OCI-LY1 (cell line): ENCODE data around the gene RAB4A.

ENCODE experiments used
- H2AFZ ChIP-seq: fragments of 200-600 bp; sonication (generic), shearing (Covaris generic); 2 replicates; pipeline ENCODE4 v1.6.0; 2014; ENCODE audit warnings: antibody characterized with exemption, mild to moderate bottlenecking, low read length
- H3F3A ChIP-seq: fragments of 200-600 bp; sonication (generic), shearing (Covaris generic); 2 replicates; pipeline ENCODE4 v1.6.0; 2014; ENCODE audit warnings: mild to moderate bottlenecking, antibody characterized with exemption, low read length, moderate library complexity; ENCODE audit not compliant: insufficient read depth
- H3K27ac ChIP-seq: fragments of 200-600 bp; sonication (generic); 2 replicates; pipeline ENCODE4 v1.5.1; 2014; ENCODE audit warnings: low read length, mixed run types, mild to moderate bottlenecking, low read depth; ENCODE audit not compliant: poor library complexity, severe bottlenecking
- H3K27me3 ChIP-seq: fragments of 200-600 bp; sonication (generic); 2 replicates; pipeline ENCODE4 v1.6.0; 2014; ENCODE audit warnings: antibody characterized with exemption, mild to moderate bottlenecking, low read length, moderate library complexity; ENCODE audit not compliant: insufficient read depth
- H3K36me3 ChIP-seq: fragments of 200-600 bp; sonication (generic); 2 replicates; pipeline ENCODE4 v1.6.1; 2014; ENCODE audit warnings: mild to moderate bottlenecking, antibody characterized with exemption, low read length, moderate library complexity, mixed read lengths; ENCODE audit not compliant: insufficient read depth
- H3K4me1 ChIP-seq: fragments of 200-600 bp; sonication (generic); 2 replicates; pipeline ENCODE4 v1.5.1; 2014; ENCODE audit warnings: mild to moderate bottlenecking, low read length, moderate library complexity; ENCODE audit not compliant: insufficient read depth, severe bottlenecking
- H3K4me2 ChIP-seq: fragments of 200-600 bp; sonication (generic), shearing (Covaris generic); 2 replicates; pipeline ENCODE4 v1.6.1; 2014; ENCODE audit warnings: low read length
- H3K4me3 ChIP-seq: fragments of 200-600 bp; sonication (generic); 2 replicates; pipeline ENCODE4 v1.5.1; 2014; ENCODE audit warnings: low read length, low read depth, mild to moderate bottlenecking, mixed read lengths; ENCODE audit not compliant: poor library complexity, severe bottlenecking
- H3K79me2 ChIP-seq: fragments of 200-600 bp; shearing (Covaris generic); 2 replicates; pipeline ENCODE4 v1.6.1; 2016; ENCODE audit warnings: mixed run types, low read length, mixed read lengths; ENCODE audit not compliant: insufficient read depth
- H3K9ac ChIP-seq: fragments of 200-600 bp; sonication (generic), shearing (Covaris generic); 2 replicates; pipeline ENCODE4 v1.6.1; 2014; ENCODE audit warnings: mild to moderate bottlenecking, low read length, mixed read lengths
- H3K9me2 ChIP-seq: fragments of 200-600 bp; sonication (generic), shearing (Covaris generic); 2 replicates; pipeline ENCODE4 v1.6.1; 2014; ENCODE audit warnings: low read depth, mild to moderate bottlenecking, low read length, mixed read lengths
- H3K9me3 ChIP-seq: fragments of 200-600 bp; shearing (Covaris generic); 2 replicates; pipeline ENCODE4 v1.6.1; 2014; ENCODE audit warnings: low read length, mixed read lengths
- H4K20me1 ChIP-seq: fragments of 200-600 bp; sonication (generic), shearing (Covaris generic); 2 replicates; pipeline ENCODE4 v1.6.0; 2016; ENCODE audit warnings: mild to moderate bottlenecking, low read length; ENCODE audit not compliant: insufficient read depth
- CTCF ChIP-seq: fragments of 200-600 bp; sonication (generic), shearing (Covaris generic); IDR thresholded peaks from 2 replicates; pipeline ENCODE4 v1.5.1; 2017; ENCODE audit warnings: mild to moderate bottlenecking, antibody characterized with exemption, low read length, moderate library complexity, mixed read lengths
- EZH2 ChIP-seq: fragments of 200-600 bp; sonication (generic), shearing (Covaris generic); IDR thresholded peaks from 2 replicates; pipeline ENCODE4 v1.8.0; 2017; ENCODE audit warnings: borderline replicate concordance, mixed run types, mild to moderate bottlenecking, antibody characterized with exemption, low read length, moderate library complexity, mixed read lengths

RAB4A gene

GRCh38 chr1:229266832-229267500 is 3.9 kb upstream of the RAB4A start:
- H3K36me3 ChIP-seq, result no peaks in the 10 kb centered on the region; the same call in 1 of the 2 replicates
- peaks cover 3% of the 10 kb centered on the region; the same call in 1 of the 2 replicates for H3K9me3 ChIP-seq
- peaks cover 9% of the 10 kb centered on the region for H3K4me1 ChIP-seq
- no peaks in the 10 kb centered on the region for H3K27me3 ChIP-seq
- H3K27ac ChIP-seq, result no peak overlapping the region
- no peaks in the 10 kb centered on the region for H3F3A ChIP-seq
- no peaks in the 10 kb centered on the region for H4K20me1 ChIP-seq
- no peak overlapping the region for H3K4me2 ChIP-seq
- TF ChIP-seq CTCF, result no peak
- TF ChIP-seq EZH2, result no peak
- H2AFZ ChIP-seq, result no peak overlapping the region
- no peak overlapping the region for H3K4me3 ChIP-seq
- no peaks in the 10 kb centered on the region for H3K9me2 ChIP-seq
- no peak overlapping the region for H3K9ac ChIP-seq
- H3K79me2 ChIP-seq, result peaks cover 4% of the 10 kb centered on the region; the same call in 1 of the 2 replicates

- peaks cover 20% of the 10 kb centered on the region for H3K4me1 ChIP-seq
- H3F3A ChIP-seq, result no peaks in the 10 kb centered on the region
- no peak overlapping the region for H2AFZ ChIP-seq
- H3K27ac ChIP-seq, result no peak overlapping the region
- no peak overlapping the region for H3K9ac ChIP-seq
- peaks cover 3% of the 10 kb centered on the region; the same call in 1 of the 2 replicates for H3K9me3 ChIP-seq
- H4K20me1 ChIP-seq, result no peaks in the 10 kb centered on the region
- no peak overlapping the region for H3K4me2 ChIP-seq
- H3K4me3 ChIP-seq, result no peak overlapping the region
- no peak for TF ChIP-seq EZH2
- no peak for TF ChIP-seq CTCF
- no peaks in the 10 kb centered on the region; the same call in 1 of the 2 replicates for H3K36me3 ChIP-seq
- H3K27me3 ChIP-seq, result no peaks in the 10 kb centered on the region
- peaks cover 14% of the 10 kb centered on the region; the same call in 1 of the 2 replicates for H3K79me2 ChIP-seq
- no peaks in the 10 kb centered on the region for H3K9me2 ChIP-seq
Measured at GRCh38 chr1:229268505-229268904, 2.4 kb upstream of the RAB4A start.

GRCh38 chr1:229271448-229272159 is 693 bp downstream of the RAB4A start:
- Histone ChIP-seq H3K27me3 (no peaks in the 10 kb centered on the region), H3K36me3 (no peaks in the 10 kb centered on the region; the same call in 1 of the 2 replicates), H3K27ac (no peak overlapping the region), H3K4me3 (peak overlapping the region; percentile 89), H3K4me1 (peaks cover 20% of the 10 kb centered on the region), H2AFZ (no peak overlapping the region), H3K4me2 (peak overlapping the region; percentile 97), H3K9me2 (no peaks in the 10 kb centered on the region), H3F3A (no peaks in the 10 kb centered on the region), H3K9me3 (peaks cover 3% of the 10 kb centered on the region; the same call in 1 of the 2 replicates), H4K20me1 (no peaks in the 10 kb centered on the region), H3K79me2 (peaks cover 20% of the 10 kb centered on the region; the same call in 1 of the 2 replicates), H3K9ac (peak overlapping the region; percentile 86)
- TF ChIP-seq CTCF (peak; percentile 27; the same call in 1 of the 2 replicates), EZH2 (no peak)
